22Rv1 (cell line): ENCODE data around the gene KIRREL3.

Experiments
- CTCF ChIP-seq: fragments of 450-650 bp; IDR thresholded peaks from 2 replicates; pipeline ENCODE4 v1.5.1; 2017; ENCODE audit warnings: mild to moderate bottlenecking
- ZFX ChIP-seq: fragments of 450-650 bp; IDR thresholded peaks from 2 replicates; pipeline ENCODE4 v1.6.1; 2017; ENCODE audit warnings: antibody characterized with exemption, borderline replicate concordance

GRCh38 chr11:126575849-126576248 is 424.7 kb downstream of the KIRREL3 start:
- TF ChIP-seq CTCF = no peak
- TF ChIP-seq ZFX = no peak
